Measurements from ENCODE around the gene IGF1R. TPM values are rescaled to one million over a fixed set of nuclear protein-coding genes. Genes with fewer than 3 reads are reported as not detected.

IGF1R gene
- total RNA-seq, 1 experiment from 2014 or later, result 16.3 TPM

- no peak for ATAC-seq
These were observed 300.1 kb downstream of the IGF1R start for GRCh38 chr15:98948456-98948855.

GRCh38 chr15:98948941-98949340 is 300.6 kb downstream of the IGF1R start:
- no peak overlapping the region for H3K4me3 ChIP-seq (replicated peaks in 1 of 2; ENCODE audit: low read depth in 1 of 2, low read length in 2 of 2)
- no peaks in the 10 kb centered on the region for H3K9me2 ChIP-seq (ENCODE audit: insufficient read depth)
- no peak overlapping the region for H3K27ac ChIP-seq (ENCODE audit: low read depth, low read length)
- ATAC-seq, result no peak
- no TSS peak for BruUV-seq (replicated peaks)
- H2AFZ ChIP-seq (ENCODE audit: low read depth, low read length, poor library complexity, severe bottlenecking), result no peak overlapping the region
- TF ChIP-seq EGR1 (IDR thresholded peaks at IDR 0.05; ENCODE audit: low read depth), result no peak
- TF ChIP-seq CBX3 (IDR thresholded peaks at IDR 0.05; ENCODE audit: low read depth), result no peak
- no peak for TF ChIP-seq ZFX (IDR thresholded peaks at IDR 0.05)
- TF ChIP-seq POLR2A (IDR thresholded peaks at IDR 0.05; ENCODE audit: borderline replicate concordance, extremely low read depth, insufficient read depth, insufficient read length), result no peak
- no peak for TF ChIP-seq EZH2 (IDR thresholded peaks at IDR 0.05)
- no peak for TF ChIP-seq REST (IDR thresholded peaks at IDR 0.05; ENCODE audit: low read depth)
- TF ChIP-seq ELF1 (IDR thresholded peaks at IDR 0.05; ENCODE audit: borderline replicate concordance, low read depth), result no peak
- TF ChIP-seq JUND (IDR thresholded peaks at IDR 0.05), result no peak
- TF ChIP-seq FOSL1 (IDR thresholded peaks at IDR 0.05; ENCODE audit: low read depth), result no peak
- TF ChIP-seq SRF (IDR thresholded peaks at IDR 0.05; ENCODE audit: low read depth), result no peak
- TF ChIP-seq YY1 (IDR thresholded peaks at IDR 0.05; ENCODE audit: extremely low read depth, insufficient replicate concordance, low read depth, low read length), result no peak
- TF ChIP-seq SIN3A (IDR thresholded peaks at IDR 0.05; ENCODE audit: low read depth), result no peak
- TF ChIP-seq RAD21 (IDR thresholded peaks at IDR 0.05; ENCODE audit: low read depth), result no peak
- TF ChIP-seq MAX (IDR thresholded peaks at IDR 0.05), result no peak
- H3K4me2 ChIP-seq (ENCODE audit: low read length), result no peak overlapping the region
- no peaks in the 10 kb centered on the region for H3K27me3 ChIP-seq (ENCODE audit: insufficient read depth, low read length)
- RAD21 ChIA-PET (ENCODE audit: low non-redundant PET in 1 of 2, low total read pairs in 2 of 2, uncharacterized antibody in 2 of 2, unreplicated experiment in 2 of 2), result no interaction called here
- CTCF ChIA-PET, result no interaction called here
- H3K4me1 ChIP-seq (ENCODE audit: control insufficient read depth in 1 of 2, insufficient read depth in 2 of 2, low read length in 2 of 2), result no peaks in the 10 kb centered on the region
- POLR2A ChIA-PET, result no interaction called here
- DNase-seq (ENCODE audit: low read depth, low spot score), result no peak
- H3K36me3 ChIP-seq (ENCODE audit: control insufficient read depth in 1 of 2, insufficient read depth in 2 of 2, low read length in 2 of 2), result no peaks in the 10 kb centered on the region
- H3K9ac ChIP-seq (ENCODE audit: low read length), result no peak overlapping the region
- intact Hi-C loops (cut with micrococcal nuclease), result no loop called here
- H4K20me1 ChIP-seq (ENCODE audit: insufficient read depth), result no peaks in the 10 kb centered on the region
- no peaks in the 10 kb centered on the region for H3K79me2 ChIP-seq (ENCODE audit: insufficient read depth, low read length)
- H3K9me3 ChIP-seq (ENCODE audit: control insufficient read depth in 1 of 2, insufficient read depth in 1 of 2, low read depth in 1 of 2, low read length in 2 of 2), result no peaks in the 10 kb centered on the region

More at GRCh38 chr15:98948456-98948855, 300.1 kb downstream of the IGF1R start:
- RAD21 ChIA-PET (ENCODE audit: low non-redundant PET in 1 of 2, low total read pairs in 2 of 2, uncharacterized antibody in 2 of 2, unreplicated experiment in 2 of 2), result no interaction called here
- H3K9me2 ChIP-seq (ENCODE audit: insufficient read depth), result no peaks in the 10 kb centered on the region
- H4K20me1 ChIP-seq (ENCODE audit: insufficient read depth), result no peaks in the 10 kb centered on the region
- no peaks in the 10 kb centered on the region for H3K27me3 ChIP-seq (ENCODE audit: insufficient read depth, low read length)
- POLR2A ChIA-PET, result no interaction called here
- no peak overlapping the region for H3K27ac ChIP-seq (ENCODE audit: low read depth, low read length)
- H3K4me1 ChIP-seq (ENCODE audit: control insufficient read depth in 1 of 2, insufficient read depth in 2 of 2, low read length in 2 of 2), result no peaks in the 10 kb centered on the region
- H3K9me3 ChIP-seq (ENCODE audit: control insufficient read depth in 1 of 2, insufficient read depth in 1 of 2, low read depth in 1 of 2, low read length in 2 of 2), result no peaks in the 10 kb centered on the region
- DNase-seq (ENCODE audit: low read depth, low spot score), result no peak
- intact Hi-C loops (cut with micrococcal nuclease), result no loop called here
- no peaks in the 10 kb centered on the region for H3K79me2 ChIP-seq (ENCODE audit: insufficient read depth, low read length)
- H3K9ac ChIP-seq (ENCODE audit: low read length), result no peak overlapping the region
- H3K4me2 ChIP-seq (ENCODE audit: low read length), result no peak overlapping the region
- CTCF ChIA-PET, result no interaction called here
- BruUV-seq (replicated peaks), result no TSS peak
- no peaks in the 10 kb centered on the region for H3K36me3 ChIP-seq (ENCODE audit: control insufficient read depth in 1 of 2, insufficient read depth in 2 of 2, low read length in 2 of 2)
- TF ChIP-seq EGR1 (IDR thresholded peaks at IDR 0.05; ENCODE audit: low read depth) (no peak), SRF (IDR thresholded peaks at IDR 0.05; ENCODE audit: low read depth) (no peak), MAX (IDR thresholded peaks at IDR 0.05) (no peak)
- no peak overlapping the region for H2AFZ ChIP-seq (ENCODE audit: low read depth, low read length, poor library complexity, severe bottlenecking)
- no peak overlapping the region for H3K4me3 ChIP-seq (replicated peaks in 1 of 2; ENCODE audit: low read depth in 1 of 2, low read length in 2 of 2)
